ENCODE measurements around the gene MAML3.

DNA sequence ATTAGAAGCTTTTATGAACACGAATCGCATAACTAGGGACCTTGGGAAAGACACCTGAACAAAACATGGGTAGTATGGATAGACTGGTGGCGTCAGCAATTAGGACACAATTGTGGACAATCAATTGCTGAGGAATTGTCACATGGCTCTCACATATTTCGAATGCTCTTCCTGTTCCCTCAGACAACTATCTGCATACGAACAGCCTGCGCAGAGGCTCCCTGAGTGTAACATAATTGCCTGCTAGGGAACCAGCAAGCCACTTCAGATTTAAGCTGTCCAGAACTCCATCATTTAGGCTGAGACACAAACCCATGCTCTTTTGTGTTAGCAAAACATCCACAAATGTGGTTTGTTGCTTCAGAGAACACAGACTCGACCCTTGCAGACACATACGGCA, 327.6 kb downstream of the MAML3 start:
- TF ChIP-seq, protein P1, sequence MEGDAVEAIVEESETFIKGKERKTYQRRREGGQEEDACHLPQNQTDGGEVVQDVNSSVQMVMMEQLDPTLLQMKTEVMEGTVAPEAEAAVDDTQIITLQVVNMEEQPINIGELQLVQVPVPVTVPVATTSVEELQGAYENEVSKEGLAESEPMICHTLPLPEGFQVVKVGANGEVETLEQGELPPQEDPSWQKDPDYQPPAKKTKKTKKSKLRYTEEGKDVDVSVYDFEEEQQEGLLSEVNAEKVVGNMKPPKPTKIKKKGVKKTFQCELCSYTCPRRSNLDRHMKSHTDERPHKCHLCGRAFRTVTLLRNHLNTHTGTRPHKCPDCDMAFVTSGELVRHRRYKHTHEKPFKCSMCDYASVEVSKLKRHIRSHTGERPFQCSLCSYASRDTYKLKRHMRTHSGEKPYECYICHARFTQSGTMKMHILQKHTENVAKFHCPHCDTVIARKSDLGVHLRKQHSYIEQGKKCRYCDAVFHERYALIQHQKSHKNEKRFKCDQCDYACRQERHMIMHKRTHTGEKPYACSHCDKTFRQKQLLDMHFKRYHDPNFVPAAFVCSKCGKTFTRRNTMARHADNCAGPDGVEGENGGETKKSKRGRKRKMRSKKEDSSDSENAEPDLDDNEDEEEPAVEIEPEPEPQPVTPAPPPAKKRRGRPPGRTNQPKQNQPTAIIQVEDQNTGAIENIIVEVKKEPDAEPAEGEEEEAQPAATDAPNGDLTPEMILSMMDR (IDR thresholded peaks at IDR 0.05; ENCODE audit: low read depth, low read length), result no peak
- TF ChIP-seq EZH2phosphoT487 (IDR thresholded peaks at IDR 0.05; ENCODE audit: low read depth), result no peak
